ENCODE measurements around the gene KMT2C. TPM values are rescaled to one million over a fixed set of nuclear protein-coding genes. Genes with fewer than 3 reads are reported as not detected.

KMT2C gene
- total RNA-seq, 1 experiment from 2014 or later = 35.1 TPM

GRCh38 chr7:152162287-152162686 lies 273.5 kb downstream of the KMT2C start:
- no peak overlapping the region for H3K27ac ChIP-seq
- no peak overlapping the region for H3K4me3 ChIP-seq
- H3K27me3 ChIP-seq = no peaks in the 10 kb centered on the region
- H3K9me3 ChIP-seq (replicated peaks) = no peaks in the 10 kb centered on the region
- H3K4me1 ChIP-seq = no peaks in the 10 kb centered on the region
- DNase-seq = no peak
- peaks cover 76% of the 10 kb centered on the region for H3K36me3 ChIP-seq

- no peak overlapping the region for H3K27ac ChIP-seq
- H3K4me3 ChIP-seq = no peak overlapping the region
- no peak for DNase-seq
- H3K36me3 ChIP-seq = peaks cover 71% of the 10 kb centered on the region
- no peaks in the 10 kb centered on the region for H3K4me1 ChIP-seq
- no peaks in the 10 kb centered on the region for H3K27me3 ChIP-seq
- H3K9me3 ChIP-seq (replicated peaks) = no peaks in the 10 kb centered on the region
Observed at GRCh38 chr7:152161171-152161570, 274.6 kb downstream of the KMT2C start.

- no peaks in the 10 kb centered on the region for H3K4me1 ChIP-seq
- H3K4me3 ChIP-seq = no peak overlapping the region
- peaks cover 77% of the 10 kb centered on the region for H3K36me3 ChIP-seq
- H3K9me3 ChIP-seq (replicated peaks) = no peaks in the 10 kb centered on the region
- no peak overlapping the region for H3K27ac ChIP-seq
- H3K27me3 ChIP-seq = no peaks in the 10 kb centered on the region
- DNase-seq = no peak
Observed at GRCh38 chr7:152158801-152159587, 276.8 kb downstream of the KMT2C start.

- no peak for DNase-seq
- H3K4me3 ChIP-seq = no peak overlapping the region
- H3K36me3 ChIP-seq = peaks cover 64% of the 10 kb centered on the region
- H3K9me3 ChIP-seq (replicated peaks) = no peaks in the 10 kb centered on the region
- H3K4me1 ChIP-seq = no peaks in the 10 kb centered on the region
- H3K27ac ChIP-seq = no peak overlapping the region
- no peaks in the 10 kb centered on the region for H3K27me3 ChIP-seq
Observed at GRCh38 chr7:152152267-152152666, 283.5 kb downstream of the KMT2C start.

GRCh38 chr7:152149363-152149762 lies 286.4 kb downstream of the KMT2C start:
- H3K4me1 ChIP-seq = no peaks in the 10 kb centered on the region
- H3K27ac ChIP-seq = no peak overlapping the region
- no peaks in the 10 kb centered on the region for H3K27me3 ChIP-seq
- peaks cover 71% of the 10 kb centered on the region for H3K36me3 ChIP-seq
- no peak overlapping the region for H3K4me3 ChIP-seq
- no peak for DNase-seq
- no peaks in the 10 kb centered on the region for H3K9me3 ChIP-seq (replicated peaks)

GRCh38 chr7:152148706-152149105 lies 287.1 kb downstream of the KMT2C start:
- no peak for DNase-seq
- peaks cover 70% of the 10 kb centered on the region for H3K36me3 ChIP-seq
- H3K4me1 ChIP-seq = no peaks in the 10 kb centered on the region
- H3K27me3 ChIP-seq = no peaks in the 10 kb centered on the region
- no peaks in the 10 kb centered on the region for H3K9me3 ChIP-seq (replicated peaks)
- H3K4me3 ChIP-seq = no peak overlapping the region
- no peak overlapping the region for H3K27ac ChIP-seq

GRCh38 chr7:152145853-152146466 lies 289.8 kb downstream of the KMT2C start:
- peak; percentile 41 to 76 for DNase-seq
- H3K27me3 ChIP-seq = no peaks in the 10 kb centered on the region
- H3K4me3 ChIP-seq = no peak overlapping the region
- no peaks in the 10 kb centered on the region for H3K4me1 ChIP-seq
- peaks cover 62% of the 10 kb centered on the region for H3K36me3 ChIP-seq
- H3K27ac ChIP-seq = no peak overlapping the region
- H3K9me3 ChIP-seq (replicated peaks) = no peaks in the 10 kb centered on the region

GRCh38 chr7:152144557-152145245 lies 291.1 kb downstream of the KMT2C start:
- Histone ChIP-seq H3K4me3 (no peak overlapping the region), H3K27me3 (no peaks in the 10 kb centered on the region), H3K4me1 (no peaks in the 10 kb centered on the region), H3K27ac (no peak overlapping the region), H3K36me3 (peaks cover 63% of the 10 kb centered on the region), H3K9me3 (replicated peaks) (no peaks in the 10 kb centered on the region)
- DNase-seq = no peak

- Histone ChIP-seq H3K27ac (no peak overlapping the region), H3K4me1 (no peaks in the 10 kb centered on the region), H3K27me3 (no peaks in the 10 kb centered on the region), H3K9me3 (replicated peaks) (no peaks in the 10 kb centered on the region), H3K36me3 (peaks cover 69% of the 10 kb centered on the region), H3K4me3 (no peak overlapping the region)
- no peak for DNase-seq
Observed at GRCh38 chr7:152142976-152143595, 292.7 kb downstream of the KMT2C start.

- no peak overlapping the region for H3K27ac ChIP-seq
- H3K4me3 ChIP-seq = no peak overlapping the region
- no peaks in the 10 kb centered on the region for H3K4me1 ChIP-seq
- no peaks in the 10 kb centered on the region for H3K27me3 ChIP-seq
- peaks cover 58% of the 10 kb centered on the region for H3K36me3 ChIP-seq
- DNase-seq = no peak
- no peaks in the 10 kb centered on the region for H3K9me3 ChIP-seq (replicated peaks)
Observed at GRCh38 chr7:152140560-152140959, 295.2 kb downstream of the KMT2C start.

- H3K36me3 ChIP-seq = peaks cover 56% of the 10 kb centered on the region
- no peak for DNase-seq
- H3K4me1 ChIP-seq = no peaks in the 10 kb centered on the region
- H3K27me3 ChIP-seq = no peaks in the 10 kb centered on the region
- H3K9me3 ChIP-seq (replicated peaks) = no peaks in the 10 kb centered on the region
- no peak overlapping the region for H3K27ac ChIP-seq
- no peak overlapping the region for H3K4me3 ChIP-seq
Observed at GRCh38 chr7:152140067-152140466, 295.7 kb downstream of the KMT2C start.

- peak in 1 of 2 experiments; percentile 41 for DNase-seq
- Histone ChIP-seq H3K27ac (no peak overlapping the region), H3K36me3 (peaks cover 50% of the 10 kb centered on the region)
Observed at GRCh38 chr7:152137476-152138025, 298.3 kb downstream of the KMT2C start.

GRCh38 chr7:152136686-152137085 lies 299.1 kb downstream of the KMT2C start:
- Histone ChIP-seq H3K4me3 (no peak overlapping the region), H3K4me1 (no peaks in the 10 kb centered on the region), H3K27ac (no peak overlapping the region), H3K9me3 (replicated peaks) (no peaks in the 10 kb centered on the region), H3K36me3 (peaks cover 46% of the 10 kb centered on the region), H3K27me3 (no peaks in the 10 kb centered on the region)
- no peak for DNase-seq

More at GRCh38 chr7:152137476-152138025, 298.3 kb downstream of the KMT2C start:
- no peaks in the 10 kb centered on the region for H3K27me3 ChIP-seq
- no peaks in the 10 kb centered on the region for H3K4me1 ChIP-seq
- H3K9me3 ChIP-seq (replicated peaks) = no peaks in the 10 kb centered on the region
- H3K4me3 ChIP-seq = no peak overlapping the region

- no peak for DNase-seq
- no peaks in the 10 kb centered on the region for H3K9me3 ChIP-seq (replicated peaks)
- no peaks in the 10 kb centered on the region for H3K4me1 ChIP-seq
- H3K36me3 ChIP-seq = peaks cover 43% of the 10 kb centered on the region
- no peak overlapping the region for H3K27ac ChIP-seq
- H3K4me3 ChIP-seq = no peak overlapping the region
- no peaks in the 10 kb centered on the region for H3K27me3 ChIP-seq
Observed at GRCh38 chr7:152133804-152134203, 302.0 kb downstream of the KMT2C start.

GRCh38 chr7:152132812-152133211 lies 303.0 kb downstream of the KMT2C start:
- Histone ChIP-seq H3K27me3 (no peaks in the 10 kb centered on the region), H3K27ac (no peak overlapping the region), H3K36me3 (peaks cover 41% of the 10 kb centered on the region), H3K4me1 (no peaks in the 10 kb centered on the region), H3K9me3 (replicated peaks) (no peaks in the 10 kb centered on the region), H3K4me3 (no peak overlapping the region)
- no peak for DNase-seq
